ENCODE data around the gene ZNF143. TPM values are rescaled to one million over a fixed set of nuclear protein-coding genes. Genes with fewer than 3 reads are reported as not detected.
"Not testable (repeated sequence)": the region's sequence is repeated elsewhere in the genome, so short reads cannot be mapped to it uniquely, and the experiment has no call there.

ZNF143 gene
- total RNA-seq, 4 donors from 2014 or later = 41.6 to 144 (median 44.3) TPM

- H3K27ac ChIP-seq = peak overlapping the region in 1 of 2 donors; percentile 32
- TF ChIP-seq CTCF (IDR thresholded peaks at IDR 0.05) = peak; percentile 87 to 93 (median 90)
- TF ChIP-seq POLR2A (IDR thresholded peaks at IDR 0.05) = no peak
These were observed 45.9 kb downstream of the ZNF143 start for GRCh38 chr11:9506489-9507276.

GRCh38 chr11:9507277-9507580 lies 46.4 kb downstream of the ZNF143 start:
- no peaks in the 10 kb centered on the region for H3K27me3 ChIP-seq
- intact Hi-C loops (cut with DNase I; ENCODE audit: low total_unique reads) = no loop called here
- H3K4me3 ChIP-seq = no peak overlapping the region
- TF ChIP-seq POLR2A (IDR thresholded peaks at IDR 0.05) = no peak
- no peak for TF ChIP-seq CTCF (IDR thresholded peaks at IDR 0.05)
- H3K9me3 ChIP-seq = no peaks in the 10 kb centered on the region
- no peak overlapping the region for H3K27ac ChIP-seq
- no peaks in the 10 kb centered on the region for H3K4me1 ChIP-seq
- H3K36me3 ChIP-seq = no peaks in the 10 kb centered on the region
- no peak for DNase-seq

More at GRCh38 chr11:9506489-9507276, 45.9 kb downstream of the ZNF143 start:
- Histone ChIP-seq H3K4me3 (no peak overlapping the region), H3K9me3 (no peaks in the 10 kb centered on the region), H3K27me3 (no peaks in the 10 kb centered on the region), H3K4me1 (no peaks in the 10 kb centered on the region), H3K36me3 (no peaks in the 10 kb centered on the region)
- DNase-seq = peak; percentile 67 to 77
- intact Hi-C loops (cut with DNase I; ENCODE audit: low total_unique reads) = no loop called here

- Histone ChIP-seq H3K36me3 (no peaks in the 10 kb centered on the region), H3K4me3 (no peak overlapping the region), H3K27ac (no peak overlapping the region), H3K9me3 (no peaks in the 10 kb centered on the region), H3K4me1 (no peaks in the 10 kb centered on the region), H3K27me3 (no peaks in the 10 kb centered on the region)
- intact Hi-C loops (cut with DNase I; ENCODE audit: low total_unique reads) = no loop called here
- TF ChIP-seq POLR2A (IDR thresholded peaks at IDR 0.05) (no peak), CTCF (IDR thresholded peaks at IDR 0.05) (no peak)
- no peak for DNase-seq
These were observed 48.2 kb downstream of the ZNF143 start for GRCh38 chr11:9509041-9509440.

GRCh38 chr11:9512370-9513019 lies 51.7 kb downstream of the ZNF143 start:
- intact Hi-C loops (cut with DNase I; ENCODE audit: low total_unique reads) = loop anchor here (10.0 kb wide), 1 partner anchor 858 kb away; no protein-coding TSS in a partner anchor
- no peak for DNase-seq
- no peaks in the 10 kb centered on the region for H3K27me3 ChIP-seq
- TF ChIP-seq CTCF (IDR thresholded peaks at IDR 0.05) (no peak), POLR2A (IDR thresholded peaks at IDR 0.05) (no peak)
- H3K36me3 ChIP-seq = no peaks in the 10 kb centered on the region
- H3K4me1 ChIP-seq = no peaks in the 10 kb centered on the region
- H3K9me3 ChIP-seq = no peaks in the 10 kb centered on the region
- no peak overlapping the region for H3K27ac ChIP-seq
- H3K4me3 ChIP-seq = no peak overlapping the region

GRCh38 chr11:9514576-9514975 lies 53.8 kb downstream of the ZNF143 start:
- not testable (repeated sequence) for H3K36me3 ChIP-seq, H3K27ac ChIP-seq, H3K4me1 ChIP-seq, DNase-seq, H3K9me3 ChIP-seq, H3K27me3 ChIP-seq, H3K4me3 ChIP-seq
- intact Hi-C loops (cut with DNase I; ENCODE audit: low total_unique reads) = loop anchor here (10.0 kb wide), 1 partner anchor 860 kb away; no protein-coding TSS in a partner anchor

Data from uterus (tissue), 4 donors.